Astrocyte (in vitro differentiated cells and primary cell): ENCODE measurements around the gene LRBA.

Source experiments
- EZH2 ChIP-seq: IDR thresholded peaks from 2 replicates; pipeline ENCODE4 v1.6.1; 2012; ENCODE audit warnings: mild to moderate bottlenecking, low read length, inconsistent platforms; ENCODE audit not compliant: insufficient read depth
- TF ChIP-seq, protein P1 (sequence below): IDR thresholded peaks from 2 replicates; pipeline ENCODE4 v1.5.1; 2011; ENCODE audit warnings: low read depth, mild to moderate bottlenecking, inconsistent platforms, low read length, moderate library complexity; ENCODE audit not compliant: insufficient read depth

DNA sequence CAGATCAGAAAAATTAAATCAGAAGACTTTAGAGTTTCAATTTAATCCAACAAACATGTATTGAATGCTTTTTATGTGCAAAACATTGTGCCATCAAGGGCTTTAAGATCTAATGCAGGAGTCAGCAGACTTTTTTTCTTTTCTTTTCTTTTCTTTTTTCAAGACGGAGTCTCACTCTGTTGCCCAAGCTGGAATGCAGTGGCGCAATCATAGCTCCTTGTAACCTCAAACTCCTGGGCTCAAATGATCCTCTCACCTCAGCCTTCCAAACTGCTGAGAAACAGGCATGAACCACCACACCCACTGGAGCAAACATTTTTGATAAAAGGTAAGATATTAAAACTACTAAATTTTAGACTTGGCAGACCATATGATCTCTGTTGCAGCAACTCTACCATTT lies 24.6 kb upstream of the LRBA start:
- TF ChIP-seq, protein P1, sequence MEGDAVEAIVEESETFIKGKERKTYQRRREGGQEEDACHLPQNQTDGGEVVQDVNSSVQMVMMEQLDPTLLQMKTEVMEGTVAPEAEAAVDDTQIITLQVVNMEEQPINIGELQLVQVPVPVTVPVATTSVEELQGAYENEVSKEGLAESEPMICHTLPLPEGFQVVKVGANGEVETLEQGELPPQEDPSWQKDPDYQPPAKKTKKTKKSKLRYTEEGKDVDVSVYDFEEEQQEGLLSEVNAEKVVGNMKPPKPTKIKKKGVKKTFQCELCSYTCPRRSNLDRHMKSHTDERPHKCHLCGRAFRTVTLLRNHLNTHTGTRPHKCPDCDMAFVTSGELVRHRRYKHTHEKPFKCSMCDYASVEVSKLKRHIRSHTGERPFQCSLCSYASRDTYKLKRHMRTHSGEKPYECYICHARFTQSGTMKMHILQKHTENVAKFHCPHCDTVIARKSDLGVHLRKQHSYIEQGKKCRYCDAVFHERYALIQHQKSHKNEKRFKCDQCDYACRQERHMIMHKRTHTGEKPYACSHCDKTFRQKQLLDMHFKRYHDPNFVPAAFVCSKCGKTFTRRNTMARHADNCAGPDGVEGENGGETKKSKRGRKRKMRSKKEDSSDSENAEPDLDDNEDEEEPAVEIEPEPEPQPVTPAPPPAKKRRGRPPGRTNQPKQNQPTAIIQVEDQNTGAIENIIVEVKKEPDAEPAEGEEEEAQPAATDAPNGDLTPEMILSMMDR, result no peak
- no peak for TF ChIP-seq EZH2
